Thyroid gland (tissue), 4 donors: ENCODE results near the gene ACMSD. TPM values are rescaled to one million over a fixed set of nuclear protein-coding genes. Genes with fewer than 3 reads are reported as not detected.

ENCODE experiments used
- DNase-seq, 2 donors: peaks; one replicate each; pipeline ENCODE4 v3.0.0-alpha.2; 2019
- H3K27ac ChIP-seq, 3 donors: fragments of 200-600 bp; sonication (generic); 1 replicate in 2 of 3; 2 replicates in 1 of 3; pipeline ENCODE4 v1.5.1; 2016 to 2019; ENCODE audit warnings: mild to moderate bottlenecking in 1 of 3, moderate library complexity in 1 of 3
- H3K27me3 ChIP-seq: fragments of 200-600 bp; sonication (generic); one replicate; pipeline ENCODE4 v1.5.1; 2019
- H3K36me3 ChIP-seq, 2 donors: fragments of 200-600 bp; sonication (generic); one replicate each; pipeline ENCODE4 v1.5.1; 2016 to 2019
- H3K4me1 ChIP-seq, 2 donors: fragments of 200-600 bp; sonication (generic); one replicate each; pipeline ENCODE4 v1.5.1; 2017 to 2019
- H3K4me3 ChIP-seq, 3 donors: fragments of 200-600 bp; sonication (generic); replicated peaks in 1 of 3; 1 replicate in 2 of 3; 2 replicates in 1 of 3; pipeline ENCODE4 v1.5.1; 2016; ENCODE audit warnings: mild to moderate bottlenecking in 1 of 3
- H3K9me3 ChIP-seq: fragments of 200-600 bp; sonication (generic); one replicate; pipeline ENCODE4 v1.5.1; 2017
- POLR2A ChIP-seq, 2 donors: fragments of 450-650 bp; IDR thresholded peaks; one replicate each; pipeline ENCODE4 v1.6.1; 2017; ENCODE audit warnings: antibody characterized with exemption in 2 of 2, mild to moderate bottlenecking in 2 of 2, moderate library complexity in 1 of 2
- WGBS, 2 donors: methylation state at CpG; one replicate each; pipeline ENCODE4 v1.1.5; 2017; 5-methylcytosine and 5-hydroxymethylcytosine counted together
- intact Hi-C: fragments of 100-400 bp; cut with DNase I; formaldehyde crosslinking; loops from one replicate; pipeline ENCODE4 v1.15.1; 2023
- total RNA-seq, 4 donors: library from RNA; depleted of rRNA; stranded (reverse); fragments of >200 nt; gene quantifications; one replicate each; pipeline ENCODE4 v1.2.3, GENCODE V29; 2016
- TF ChIP-seq, protein P1 (sequence below), 6 experiments: fragments of 200-600 bp in 3 of 6; fragments of 450-650 bp in 3 of 6; sonication (generic) in 3 of 6; IDR thresholded peaks; one replicate each; pipeline ENCODE4 v1.5.1; 2016 to 2019; ENCODE audit warnings: antibody characterized with exemption in 6 of 6, mild to moderate bottlenecking in 2 of 6, inconsistent platforms in 1 of 6, moderate library complexity in 1 of 6

Gene ACMSD
- total RNA-seq, 4 donors from 2014 or later, result 1.4 TPM; not detected in 3

- peaks cover 13 to 28% of the 10 kb centered on the region in 2 donors for H3K4me1 ChIP-seq
- intact Hi-C loops, result no loop called here
- no peaks in the 10 kb centered on the region for H3K27me3 ChIP-seq
- TF ChIP-seq POLR2A (IDR thresholded peaks at IDR 0.05), result no peak
- TF ChIP-seq, protein P1, sequence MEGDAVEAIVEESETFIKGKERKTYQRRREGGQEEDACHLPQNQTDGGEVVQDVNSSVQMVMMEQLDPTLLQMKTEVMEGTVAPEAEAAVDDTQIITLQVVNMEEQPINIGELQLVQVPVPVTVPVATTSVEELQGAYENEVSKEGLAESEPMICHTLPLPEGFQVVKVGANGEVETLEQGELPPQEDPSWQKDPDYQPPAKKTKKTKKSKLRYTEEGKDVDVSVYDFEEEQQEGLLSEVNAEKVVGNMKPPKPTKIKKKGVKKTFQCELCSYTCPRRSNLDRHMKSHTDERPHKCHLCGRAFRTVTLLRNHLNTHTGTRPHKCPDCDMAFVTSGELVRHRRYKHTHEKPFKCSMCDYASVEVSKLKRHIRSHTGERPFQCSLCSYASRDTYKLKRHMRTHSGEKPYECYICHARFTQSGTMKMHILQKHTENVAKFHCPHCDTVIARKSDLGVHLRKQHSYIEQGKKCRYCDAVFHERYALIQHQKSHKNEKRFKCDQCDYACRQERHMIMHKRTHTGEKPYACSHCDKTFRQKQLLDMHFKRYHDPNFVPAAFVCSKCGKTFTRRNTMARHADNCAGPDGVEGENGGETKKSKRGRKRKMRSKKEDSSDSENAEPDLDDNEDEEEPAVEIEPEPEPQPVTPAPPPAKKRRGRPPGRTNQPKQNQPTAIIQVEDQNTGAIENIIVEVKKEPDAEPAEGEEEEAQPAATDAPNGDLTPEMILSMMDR (IDR thresholded peaks at IDR 0.05), result no peak
- 91 to 93% methylated on average over 3 of the region's 3 CpGs for WGBS, 2 donors
- H3K36me3 ChIP-seq, result no peaks in the 10 kb centered on the region
- no peaks in the 10 kb centered on the region for H3K9me3 ChIP-seq
- no peak for DNase-seq
- H3K27ac ChIP-seq, result no peak overlapping the region
- H3K4me3 ChIP-seq, result no peak overlapping the region
These were observed 88.8 kb downstream of the ACMSD start for GRCh38 chr2:134927195-134927594.

DNA sequence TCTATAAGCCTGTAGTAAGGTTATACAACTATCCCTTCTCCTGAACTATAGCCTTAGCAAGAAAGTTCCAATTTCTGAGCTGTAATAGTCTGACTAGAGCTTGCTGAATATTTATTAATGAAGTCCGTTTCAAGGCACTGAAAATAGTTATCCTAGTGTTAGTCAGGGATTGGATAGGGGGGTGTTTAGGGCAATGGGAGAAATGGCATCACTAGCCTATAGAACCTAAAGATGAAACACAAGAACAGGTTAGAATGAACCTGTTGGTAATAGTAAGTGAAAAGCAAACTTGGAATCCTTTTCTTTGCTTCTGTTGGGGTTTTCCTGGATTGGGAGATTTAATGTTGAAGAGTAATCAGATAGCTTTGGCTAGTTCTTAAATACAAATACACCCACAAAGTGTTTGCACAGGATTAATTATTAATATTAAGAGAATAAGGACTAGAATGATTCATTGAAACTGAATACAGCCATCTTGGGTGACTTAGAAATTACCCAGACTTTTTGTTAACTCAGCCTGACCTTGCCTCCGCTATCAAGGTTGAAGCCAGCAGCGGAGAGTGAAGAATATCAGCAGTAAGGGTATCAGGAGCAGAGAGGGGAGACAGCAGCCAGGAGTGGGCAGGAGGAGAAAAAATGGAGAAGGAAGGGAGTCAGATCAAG is 94.6 kb downstream of the ACMSD start:
- Histone ChIP-seq H3K9me3 (no peaks in the 10 kb centered on the region), H3K4me3 (no peak overlapping the region), H3K27ac (no peak overlapping the region), H3K36me3 (peaks cover 0 to 3% of the 10 kb centered on the region in 2 donors), H3K4me1 (peaks cover 27 to 30% of the 10 kb centered on the region in 2 donors), H3K27me3 (no peaks in the 10 kb centered on the region)
- WGBS, 2 donors, result 96 to 98% methylated on average over 3 of the region's 3 CpGs
- no peak for TF ChIP-seq POLR2A (IDR thresholded peaks at IDR 0.05)
- TF ChIP-seq, protein P1 (IDR thresholded peaks at IDR 0.05), result no peak
- no peak for DNase-seq
- intact Hi-C loops, result no loop called here

DNA sequence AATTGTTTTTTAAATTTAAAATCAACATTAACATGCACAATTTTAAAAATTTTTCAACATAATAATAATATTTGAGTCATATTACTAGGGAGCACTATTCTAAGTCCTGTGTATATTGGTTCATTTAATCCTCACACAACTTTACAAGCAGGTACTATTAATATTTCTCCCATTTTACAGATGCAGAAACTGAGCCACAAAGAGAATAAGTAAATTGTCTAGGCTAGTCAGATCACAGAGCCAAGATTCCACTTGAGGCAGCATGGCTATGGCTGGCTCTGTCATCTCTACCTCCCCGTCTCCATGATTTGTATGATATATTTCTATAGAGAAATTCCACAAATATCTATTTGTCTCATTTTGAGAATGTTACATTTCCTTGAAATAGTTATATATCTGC is 95.3 kb downstream of the ACMSD start:
- WGBS, 2 donors, result 97 to 100% methylated on average over 1 of the region's 1 CpG
- TF ChIP-seq, protein P1 (IDR thresholded peaks at IDR 0.05), result no peak
- TF ChIP-seq POLR2A (IDR thresholded peaks at IDR 0.05), result no peak
- H3K27ac ChIP-seq, result no peak overlapping the region
- H3K4me3 ChIP-seq, result no peak overlapping the region
- H3K4me1 ChIP-seq, result peaks cover 27 to 30% of the 10 kb centered on the region in 2 donors
- intact Hi-C loops, result no loop called here
- peaks cover 3% of the 10 kb centered on the region in 2 donors for H3K36me3 ChIP-seq
- H3K27me3 ChIP-seq, result no peaks in the 10 kb centered on the region
- DNase-seq, result no peak
- no peaks in the 10 kb centered on the region for H3K9me3 ChIP-seq

DNA sequence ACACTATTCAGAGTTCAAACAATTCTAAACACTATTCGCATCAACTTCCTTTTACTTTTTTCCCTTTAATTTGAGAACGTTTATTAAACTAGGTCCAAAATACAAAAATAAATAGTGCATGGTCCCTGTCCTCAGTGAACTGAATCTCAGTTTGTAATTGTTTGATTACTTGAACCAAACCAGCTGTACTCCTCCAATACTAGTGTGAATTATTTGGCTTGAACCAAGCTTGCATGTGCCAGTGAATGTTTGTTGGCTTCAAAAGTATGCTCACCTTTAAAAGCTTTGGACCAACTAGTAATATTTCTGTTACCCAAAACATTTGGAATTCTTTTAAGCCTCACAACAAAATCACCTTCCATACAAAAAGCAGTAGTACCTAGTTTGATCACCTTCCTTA is 95.7 kb downstream of the ACMSD start:
- intact Hi-C loops, result no loop called here
- H3K27ac ChIP-seq, result no peak overlapping the region

DNA sequence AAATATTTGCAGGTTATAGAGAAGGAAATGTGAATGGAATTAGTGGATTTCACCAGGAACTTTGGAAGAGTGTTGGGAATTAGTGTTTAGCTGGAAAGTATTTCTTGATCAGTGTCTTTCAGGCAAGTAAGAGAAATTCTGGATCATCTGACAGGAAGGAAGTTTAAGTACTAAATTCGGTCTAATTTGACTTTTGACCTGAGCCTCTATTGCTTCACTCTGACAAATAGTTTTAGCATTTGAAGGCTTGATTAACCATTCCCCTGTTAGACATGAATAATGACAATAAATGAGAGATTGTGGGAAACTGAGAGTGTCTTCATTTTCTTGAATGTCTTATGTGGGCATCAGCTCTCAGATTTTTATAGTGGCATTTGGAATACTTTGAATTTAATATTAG is 96.2 kb downstream of the ACMSD start:
- 42 to 66% methylated on average over 1 of the region's 1 CpG for WGBS, 2 donors
- Histone ChIP-seq H3K27ac (no peak overlapping the region), H3K36me3 (peaks cover 3 to 5% of the 10 kb centered on the region in 2 donors), H3K4me1 (peaks cover 27 to 30% of the 10 kb centered on the region in 2 donors), H3K27me3 (no peaks in the 10 kb centered on the region), H3K4me3 (no peak overlapping the region), H3K9me3 (no peaks in the 10 kb centered on the region)
- intact Hi-C loops, result no loop called here
- DNase-seq, result no peak
- TF ChIP-seq, protein P1 (IDR thresholded peaks at IDR 0.05), result no peak
- TF ChIP-seq POLR2A (IDR thresholded peaks at IDR 0.05), result no peak

More for the DNA sequence above, 95.7 kb downstream of the ACMSD start:
- Histone ChIP-seq H3K27me3 (no peaks in the 10 kb centered on the region), H3K4me1 (peaks cover 27 to 30% of the 10 kb centered on the region in 2 donors), H3K4me3 (no peak overlapping the region), H3K36me3 (peaks cover 3% of the 10 kb centered on the region in 2 donors), H3K9me3 (no peaks in the 10 kb centered on the region)
- WGBS, 2 donors, result 57% methylated on average over 2 of the region's 2 CpGs
- DNase-seq, result no peak
- TF ChIP-seq, protein P1 (IDR thresholded peaks at IDR 0.05), result no peak
- TF ChIP-seq POLR2A (IDR thresholded peaks at IDR 0.05), result no peak
